Measurements from ENCODE around the gene FAM13A.

FAM13A gene

DNA sequence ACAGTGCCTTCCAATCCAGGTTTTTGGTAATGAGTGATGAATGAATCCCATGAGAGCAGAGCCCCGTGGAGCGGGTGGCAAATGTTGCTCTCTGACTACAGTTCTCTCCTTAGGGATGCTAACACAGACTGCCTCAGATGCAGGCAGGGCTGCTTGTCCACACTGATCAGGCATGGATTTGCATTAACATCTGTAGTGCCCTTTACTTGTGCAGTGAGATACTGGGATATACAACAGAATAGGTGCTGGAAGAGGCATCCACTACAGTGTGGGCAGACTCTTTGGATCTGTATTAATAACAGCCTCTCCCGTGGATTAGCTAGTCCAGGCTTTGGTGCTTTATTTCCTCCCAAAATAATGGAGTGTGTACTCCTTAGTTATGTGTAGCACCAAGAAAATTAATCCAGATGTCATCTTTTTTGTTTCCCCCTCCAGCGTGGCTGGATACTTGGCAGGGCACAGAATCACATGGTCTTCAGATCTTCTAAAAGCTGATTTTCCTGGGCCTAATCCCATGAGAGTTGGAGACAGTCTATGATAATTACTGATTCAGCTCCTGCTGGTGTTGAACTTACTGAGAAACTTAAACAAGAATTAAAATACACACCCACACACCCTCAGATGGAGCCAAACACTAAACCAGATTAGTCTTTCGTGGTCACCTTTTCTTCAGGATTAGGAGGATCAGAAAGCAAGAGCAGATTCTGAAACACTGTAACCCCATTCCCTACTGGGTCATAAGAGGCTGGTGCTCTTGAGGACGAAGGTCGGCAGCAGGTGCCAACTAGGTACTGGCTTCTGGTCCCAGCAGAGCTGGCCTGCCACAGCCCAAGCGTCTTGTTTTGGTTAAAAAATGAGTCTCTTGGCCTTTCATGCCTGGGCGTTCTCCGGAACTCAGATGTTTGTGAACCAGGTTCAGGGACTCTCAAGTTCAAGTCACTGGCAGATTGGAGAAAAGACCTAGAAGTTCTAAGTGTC, 336.2 kb downstream of the FAM13A start:
- DNase-seq (ENCODE audit: low read depth), result no peak

DNA sequence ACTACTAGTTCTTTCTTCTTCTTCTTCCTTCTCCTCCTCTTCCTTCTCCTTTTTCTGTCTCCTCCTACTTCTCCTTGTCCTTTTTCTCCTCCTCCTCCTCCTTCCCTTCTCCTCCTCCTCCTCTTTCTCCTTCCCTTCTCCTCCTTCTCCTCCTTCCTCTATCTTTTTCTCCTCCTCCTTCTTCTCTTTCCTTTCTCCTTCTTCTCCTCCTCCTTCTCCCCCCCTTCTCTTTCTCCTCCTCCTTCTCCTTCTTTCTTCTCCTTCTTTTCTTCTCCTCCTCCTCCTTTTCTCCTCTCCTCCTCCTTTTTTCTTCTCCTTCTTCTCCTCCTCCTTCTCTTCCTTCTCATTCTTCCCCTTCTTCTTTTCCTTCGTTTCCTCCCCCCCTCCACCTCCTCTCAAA, 337.6 kb downstream of the FAM13A start:
- DNase-seq (ENCODE audit: low read depth), result no peak

DNA sequence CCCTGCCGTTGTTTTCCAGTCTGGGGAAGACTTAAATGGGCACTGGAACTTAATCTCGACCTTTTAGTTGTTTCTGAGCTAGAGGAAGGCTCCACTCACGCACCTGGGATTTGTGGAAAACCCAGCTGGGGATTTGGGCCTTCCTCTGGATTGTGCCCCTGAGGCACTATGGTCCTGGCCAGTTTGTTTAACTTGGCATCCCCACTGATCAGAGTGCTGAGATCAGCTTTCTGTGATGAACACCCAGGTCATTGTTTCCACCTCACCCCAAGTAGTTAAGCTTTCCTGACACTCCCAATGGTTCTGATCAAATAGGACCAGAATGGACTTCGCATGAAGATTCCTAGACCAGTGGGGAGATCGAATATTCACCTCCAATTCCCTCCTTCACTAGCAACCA, 338.9 kb downstream of the FAM13A start:
- DNase-seq (ENCODE audit: low read depth), result no peak

DNA sequence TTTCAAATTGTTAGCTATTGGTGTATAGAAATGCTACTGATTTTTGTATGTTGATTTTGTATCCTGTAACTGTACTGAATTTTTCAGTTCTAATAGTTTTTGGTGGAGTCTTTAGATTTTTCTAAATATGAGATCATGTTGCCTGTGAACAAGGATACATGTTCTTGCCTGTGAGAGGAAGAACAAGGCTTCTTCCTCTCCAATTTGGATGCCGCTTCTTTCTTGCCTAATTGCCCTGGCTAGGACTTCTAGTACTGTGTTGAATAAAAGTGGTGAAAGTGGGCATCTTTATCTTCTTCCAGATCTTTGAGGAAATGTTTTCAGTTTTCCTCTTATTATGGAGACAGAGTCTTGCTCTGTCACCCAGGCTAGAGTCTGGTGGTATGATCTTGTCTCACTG, 343.2 kb downstream of the FAM13A start:
- no peak for DNase-seq (ENCODE audit: low read depth)

DNA sequence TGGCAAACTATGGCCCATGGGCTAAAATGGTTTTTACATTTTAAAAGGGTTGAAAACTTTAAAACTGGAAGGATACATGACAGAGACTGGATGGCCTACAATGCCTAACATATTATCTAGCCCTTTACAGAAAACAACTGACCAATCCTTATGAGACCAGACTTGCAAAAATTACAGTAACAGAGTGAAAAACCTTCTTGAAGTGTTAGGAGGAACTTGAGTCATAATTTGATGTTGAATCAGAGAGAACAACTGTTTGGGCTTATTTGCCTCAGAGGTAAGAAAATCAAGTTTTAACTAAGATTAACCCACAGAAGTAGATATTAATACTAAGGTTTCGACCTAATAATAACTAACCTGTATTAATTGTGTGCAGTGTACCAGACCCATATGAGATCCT, 347.0 kb downstream of the FAM13A start:
- no peak for DNase-seq (ENCODE audit: low read depth)

DNA sequence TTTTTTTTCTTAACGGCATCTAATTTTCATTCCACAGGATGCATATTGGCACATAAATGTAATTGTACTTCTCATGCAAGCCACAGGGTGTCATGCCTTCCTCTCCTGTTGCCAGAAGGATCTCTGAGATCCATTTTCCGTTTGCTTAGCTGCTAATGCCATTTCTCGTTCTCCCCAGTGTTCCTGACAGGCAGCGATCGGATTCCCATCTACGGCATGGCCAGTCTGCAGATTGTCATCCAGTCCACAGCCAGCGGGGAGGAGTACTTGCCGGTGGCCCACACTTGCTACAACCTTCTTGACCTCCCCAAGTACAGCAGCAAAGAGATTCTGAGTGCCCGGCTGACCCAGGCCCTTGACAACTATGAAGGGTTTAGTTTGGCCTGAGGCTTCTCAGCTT, 350.4 kb downstream of the FAM13A start:
- no peak for DNase-seq (ENCODE audit: low read depth)

DNA sequence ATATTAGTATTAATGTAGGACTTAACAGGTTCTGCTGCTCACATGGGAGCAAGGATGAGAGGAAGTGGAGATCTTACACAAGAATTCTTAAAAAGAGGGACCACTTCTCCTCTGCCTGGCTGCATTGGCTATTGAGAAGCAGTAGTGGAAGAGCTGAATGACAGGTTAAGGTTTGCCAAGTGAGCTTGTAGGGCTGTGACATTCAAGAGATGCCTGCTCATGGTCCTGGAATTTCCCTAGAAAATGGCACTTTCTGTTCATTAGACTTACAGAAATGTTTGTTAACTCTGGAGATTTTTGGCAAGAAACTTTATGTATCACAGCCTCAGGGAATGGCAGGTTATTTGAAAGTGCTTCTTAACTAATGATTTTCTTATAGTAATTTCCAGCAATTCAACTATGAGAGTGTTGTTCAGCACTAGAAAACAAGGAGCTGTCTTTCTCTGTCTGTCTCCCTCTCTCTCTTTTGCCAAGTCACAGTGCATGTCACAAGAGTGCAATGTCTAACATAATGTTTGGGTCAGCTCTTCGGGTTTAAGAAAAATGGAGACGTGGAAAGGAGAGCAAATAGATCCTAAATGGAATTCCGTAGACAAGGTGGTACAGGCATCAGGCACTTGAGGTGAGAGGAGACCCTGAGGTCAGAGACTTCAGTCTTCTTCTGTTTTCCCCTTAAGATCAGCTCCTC, 351.0 kb downstream of the FAM13A start:
- DNase-seq (ENCODE audit: low read depth), result no peak

DNA sequence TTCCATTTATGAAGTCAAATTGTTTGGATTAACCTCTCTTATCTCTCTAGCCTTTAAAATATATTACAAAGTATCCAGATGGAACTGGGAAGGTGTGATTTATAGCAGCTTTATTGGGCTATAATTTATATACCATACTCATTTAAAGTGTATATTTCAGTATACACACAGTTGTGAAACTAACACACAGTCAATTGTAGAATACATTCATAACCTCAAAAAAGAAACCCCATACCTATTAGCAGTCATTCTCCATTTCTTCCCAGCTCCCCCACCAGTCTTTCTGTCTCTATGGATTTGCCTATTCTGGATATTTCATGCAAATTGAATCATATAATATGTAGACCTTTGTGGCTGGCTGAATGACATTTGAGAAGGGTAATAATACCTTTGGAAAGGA, 351.8 kb downstream of the FAM13A start:
- DNase-seq (ENCODE audit: low read depth), result no peak

DNA sequence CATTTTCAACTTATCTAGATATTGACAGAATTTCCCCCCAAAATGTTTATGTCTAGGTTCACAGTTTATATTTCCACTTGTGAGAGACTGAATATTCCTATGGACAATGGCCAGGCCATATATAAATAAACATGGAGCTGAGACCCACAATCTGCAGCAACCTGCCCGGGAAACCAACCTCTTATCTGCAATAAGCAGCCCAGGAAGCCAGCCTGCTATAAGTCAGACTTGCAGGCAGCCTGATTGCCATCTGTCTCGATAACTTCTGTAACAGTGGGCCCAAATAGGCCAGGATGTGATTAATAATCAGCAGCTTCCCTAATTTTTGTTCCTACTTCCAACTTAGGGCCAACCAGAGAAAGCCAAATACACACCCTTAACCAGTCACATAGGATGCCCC, 354.2 kb downstream of the FAM13A start:
- no peak for DNase-seq (ENCODE audit: low read depth)

DNA sequence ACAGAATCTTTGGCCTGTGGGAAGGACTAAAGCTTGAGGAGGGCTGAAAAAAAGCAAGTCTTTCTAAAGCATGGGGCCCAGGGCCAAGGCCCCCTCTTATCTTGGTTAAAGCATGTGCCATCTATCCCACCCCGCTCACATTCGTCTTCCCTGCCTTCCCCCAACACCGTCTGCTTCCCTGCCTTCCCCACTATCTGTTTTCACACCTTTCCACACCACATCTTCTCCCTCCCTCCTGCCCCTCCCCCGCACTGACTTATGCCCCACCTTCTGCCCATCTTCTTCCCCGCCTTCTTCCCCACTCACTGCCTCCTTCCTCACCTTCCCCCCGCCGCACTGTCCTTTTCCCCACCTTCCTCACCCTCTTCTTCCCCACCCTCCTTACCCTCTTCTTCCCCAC, 358.5 kb downstream of the FAM13A start:
- no peak for DNase-seq (ENCODE audit: low read depth)

DNA sequence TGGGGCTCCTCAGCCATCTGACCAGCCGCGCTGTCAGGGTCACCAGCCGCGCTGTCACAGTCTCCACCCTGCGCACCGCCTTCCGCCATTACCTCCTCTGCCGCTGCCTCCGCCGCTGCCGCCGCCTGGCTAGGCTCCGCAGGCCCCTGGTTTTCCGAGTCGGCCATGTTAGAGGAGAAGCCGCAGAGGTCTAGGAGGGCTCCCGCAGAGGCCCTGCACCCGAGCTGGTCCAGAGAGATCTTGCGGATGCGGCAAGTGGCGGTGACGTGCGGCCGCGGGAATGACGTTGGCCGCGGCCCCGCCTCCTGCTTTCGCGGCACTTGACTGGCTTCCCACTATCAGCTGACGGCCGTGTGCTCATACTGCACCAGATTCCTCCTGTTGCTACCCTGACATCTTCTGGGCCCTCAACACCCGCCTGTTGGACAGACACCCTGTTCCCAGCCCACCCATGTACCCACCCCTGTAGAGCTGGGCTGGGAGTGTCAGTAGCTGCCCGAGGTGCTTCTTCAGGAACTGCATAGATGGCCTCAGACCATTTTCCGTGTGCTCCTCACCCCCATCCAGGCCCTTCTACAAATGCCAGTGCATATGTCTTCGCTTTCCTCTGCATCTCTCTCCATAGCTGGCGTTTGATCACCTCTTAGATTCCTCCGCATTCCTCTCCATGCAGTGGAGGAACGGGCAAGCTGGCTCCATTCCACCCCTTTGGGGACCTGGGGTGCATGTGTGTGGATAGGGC, 359.2 kb downstream of the FAM13A start, which contains the start of gene NAP1L5:
NAP1L5 (minus strand) TSS at position 242 of the 742 bp plus-strand sequence; CDS start at position 167, 75 bp downstream.
- DNase-seq (ENCODE audit: low read depth), result no peak

DNA sequence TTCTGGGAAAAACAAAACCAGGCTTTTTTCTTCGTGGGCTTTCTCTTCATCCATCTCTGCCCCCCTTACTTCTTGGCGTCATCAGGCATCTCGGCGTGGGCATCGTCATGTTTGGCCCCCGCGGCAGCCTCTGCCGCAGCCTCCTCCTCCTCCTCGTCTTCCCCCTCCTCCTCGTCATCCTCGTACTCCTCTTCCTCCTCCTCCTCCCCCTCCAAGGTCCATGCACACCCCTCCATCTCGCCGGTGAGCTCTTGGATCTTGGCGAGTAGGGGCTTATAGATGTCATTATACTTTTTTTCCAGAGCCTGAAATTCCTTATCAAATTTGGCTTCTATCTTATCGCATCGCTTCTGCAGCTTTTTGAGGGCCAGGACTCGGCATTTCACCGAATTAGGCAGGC, 359.8 kb downstream of the FAM13A start:
- DNase-seq (ENCODE audit: low read depth), result no peak

DNA sequence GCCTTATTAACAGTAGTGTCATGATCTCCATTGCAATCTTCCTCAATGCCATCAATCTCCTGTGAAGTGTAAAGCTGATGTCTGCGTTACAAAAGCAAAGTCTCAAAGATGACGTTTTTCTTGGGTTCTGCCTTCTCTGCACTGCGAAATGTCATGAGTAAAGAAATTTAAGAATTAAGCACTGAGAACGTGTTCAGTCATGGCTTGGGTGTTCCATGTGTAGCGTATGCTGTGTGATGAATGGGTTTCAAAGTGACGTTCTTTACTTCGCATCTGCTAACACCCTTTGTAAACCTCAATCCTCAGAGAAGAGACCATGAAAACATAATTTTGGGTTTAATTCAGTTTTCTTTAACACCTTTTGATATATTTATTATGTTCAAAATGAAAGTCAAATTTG, 360.4 kb downstream of the FAM13A start:
- no peak for DNase-seq (ENCODE audit: low read depth)

DNA sequence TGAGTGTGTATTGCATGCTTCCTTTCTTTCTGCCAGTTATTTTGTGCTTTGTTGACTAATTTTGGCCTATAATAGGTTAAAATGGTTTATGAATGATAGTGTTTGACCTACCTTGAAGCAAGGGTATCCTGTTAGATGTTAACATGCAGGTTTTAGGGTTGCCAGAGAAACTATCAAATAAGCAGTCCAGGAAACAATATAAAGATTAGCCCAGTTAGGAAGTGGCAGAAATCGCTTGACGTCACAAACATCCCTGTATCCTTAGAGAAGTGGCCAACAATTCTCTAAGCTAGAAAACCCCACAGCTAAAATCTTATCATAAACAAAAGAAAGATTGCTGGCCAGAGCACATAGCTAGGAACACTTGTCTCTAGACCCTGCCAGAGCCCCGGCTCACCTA, 363.2 kb downstream of the FAM13A start:
- no peak for DNase-seq (ENCODE audit: low read depth)

DNA sequence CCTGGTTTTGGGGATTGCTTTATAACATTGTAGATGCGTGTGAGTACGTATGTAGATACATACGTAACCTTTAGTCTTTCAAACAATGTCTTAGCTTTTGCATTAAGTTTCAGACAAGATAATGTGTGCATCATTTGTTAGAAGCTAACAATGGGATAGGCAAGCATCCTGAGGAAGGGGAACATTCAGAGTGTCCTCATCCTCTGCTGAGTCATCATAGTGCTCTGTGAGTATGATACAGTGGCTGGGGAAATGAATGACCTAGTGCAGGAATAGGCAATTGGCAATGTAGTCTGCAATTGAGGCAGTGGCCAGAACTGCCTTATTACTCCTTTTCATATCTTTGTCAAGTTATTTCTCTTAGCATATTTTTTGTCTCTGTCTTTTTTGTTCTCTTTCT, 366.6 kb downstream of the FAM13A start:
- DNase-seq (ENCODE audit: low read depth), result no peak

DNA sequence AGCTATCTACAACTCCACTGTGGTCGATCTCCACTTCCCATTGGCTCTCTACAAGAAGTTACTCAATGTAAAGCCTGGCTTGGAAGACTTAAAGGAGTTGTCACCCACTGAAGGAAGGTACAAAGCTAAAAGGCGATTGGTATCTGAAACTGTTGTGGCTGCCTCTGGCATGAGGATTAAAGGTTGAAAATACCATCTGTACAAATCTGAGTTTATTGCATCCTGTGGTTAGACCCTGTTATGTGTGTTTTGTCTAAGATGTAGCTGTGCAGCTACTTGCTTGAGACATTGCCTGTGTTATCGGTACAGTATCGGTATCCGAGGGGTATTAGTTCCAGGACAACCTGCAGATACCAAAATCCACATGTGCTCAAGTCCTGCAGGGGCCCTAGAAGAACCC, 375.8 kb downstream of the FAM13A start:
- no peak for DNase-seq (ENCODE audit: low read depth)
